Measurements from ENCODE around the gene PICALM.

Gene PICALM

DNA sequence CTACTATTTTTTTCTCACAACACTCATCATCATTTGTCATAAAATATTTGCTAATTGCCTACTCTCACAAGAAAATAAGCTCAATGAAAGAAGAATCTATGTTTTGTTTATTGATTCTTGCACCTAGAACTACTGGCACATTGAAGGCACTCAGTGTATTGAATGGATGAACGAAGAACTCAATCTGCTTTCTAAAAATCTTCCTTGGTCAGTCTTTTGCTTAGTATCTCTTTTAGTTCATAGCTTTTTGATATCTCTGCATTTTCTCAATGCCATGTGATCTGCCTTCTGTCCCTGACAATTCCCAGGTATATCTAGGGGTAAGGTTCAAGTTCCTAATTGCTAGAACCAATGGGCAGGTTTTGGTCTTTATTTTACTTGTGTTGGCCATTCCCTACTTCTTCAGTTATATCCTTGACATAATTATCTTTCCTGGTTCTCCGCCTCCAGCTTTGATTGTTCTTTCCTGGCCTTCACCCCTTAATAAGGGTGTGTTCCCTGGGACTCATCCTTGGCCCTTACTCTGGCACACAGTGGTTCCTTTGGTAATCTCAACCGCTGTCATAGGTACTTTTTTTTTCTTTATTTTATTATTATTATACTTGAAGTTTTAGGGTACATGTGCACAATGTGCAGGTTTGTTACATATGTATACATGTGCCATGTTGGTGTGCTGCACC is 117.3 kb downstream of the PICALM start:
- TF ChIP-seq GATA2 (IDR thresholded peaks at IDR 0.05; ENCODE audit: low read depth, low read length) (no peak), GATA3 (IDR thresholded peaks at IDR 0.05; ENCODE audit: low read depth, low read length) (no peak)

GRCh38 chr11:85951049-85951405 is 117.9 kb downstream of the PICALM start:
- TF ChIP-seq GATA3 (IDR thresholded peaks at IDR 0.05; ENCODE audit: low read depth, low read length) (no peak), GATA2 (IDR thresholded peaks at IDR 0.05; ENCODE audit: low read depth, low read length) (no peak)

DNA sequence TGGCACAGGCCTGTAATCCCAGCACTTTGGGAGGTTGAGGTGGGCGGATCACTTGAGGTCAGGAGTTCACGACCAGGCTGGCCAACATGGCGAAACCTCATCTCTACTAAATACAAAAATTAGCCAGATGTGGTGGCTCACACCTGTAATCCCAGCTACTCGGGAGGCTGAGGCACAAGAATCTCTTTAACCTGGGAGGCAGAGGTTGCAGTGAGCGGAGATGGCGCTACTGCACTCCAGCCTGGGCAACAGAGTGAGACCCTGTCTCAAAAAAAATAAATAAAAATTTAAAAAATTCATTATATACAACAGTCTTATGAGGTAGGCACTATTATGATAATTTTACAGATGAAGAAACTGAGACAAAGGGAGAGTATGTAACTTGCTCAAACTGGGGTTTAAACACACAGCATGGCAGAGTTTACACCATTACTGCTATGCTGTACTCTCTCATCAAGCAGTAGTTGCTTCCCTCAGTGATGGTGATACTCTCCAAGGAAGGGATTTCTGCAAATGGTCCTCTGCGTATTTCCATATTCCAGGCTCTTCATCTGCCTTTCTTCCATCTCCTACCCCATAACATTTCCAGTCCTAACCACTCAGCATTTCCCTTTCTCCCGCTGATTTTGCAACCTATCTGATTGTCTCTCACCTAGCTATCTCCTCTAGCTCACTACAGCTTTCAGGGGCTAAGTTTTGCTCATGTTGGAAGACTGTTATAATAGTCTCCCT is 118.4 kb downstream of the PICALM start:
- TF ChIP-seq GATA3 (IDR thresholded peaks at IDR 0.05; ENCODE audit: low read depth, low read length) = no peak
- no peak for TF ChIP-seq GATA2 (IDR thresholded peaks at IDR 0.05; ENCODE audit: low read depth, low read length)

DNA sequence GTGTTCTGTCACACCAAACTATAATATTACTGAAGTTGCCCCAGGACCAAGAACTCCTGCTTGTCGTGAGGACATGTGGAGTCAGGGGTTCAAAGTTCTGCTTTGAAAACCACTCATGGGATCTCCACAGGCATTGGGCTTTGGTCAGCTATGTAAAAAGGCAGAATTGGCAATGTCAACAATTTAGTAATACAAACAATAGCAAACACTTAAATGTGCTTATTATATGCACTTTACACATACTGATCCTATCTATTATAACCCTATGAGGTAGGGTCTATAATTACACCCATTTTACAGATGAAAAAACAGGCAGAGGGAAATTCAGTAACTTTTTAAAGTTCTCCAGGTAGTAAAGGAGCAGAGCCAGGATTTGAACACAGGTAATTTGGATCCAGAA is 119.1 kb downstream of the PICALM start:
- TF ChIP-seq GATA2 (IDR thresholded peaks at IDR 0.05; ENCODE audit: low read depth, low read length) (no peak), GATA3 (IDR thresholded peaks at IDR 0.05; ENCODE audit: low read depth, low read length) (no peak)

DNA sequence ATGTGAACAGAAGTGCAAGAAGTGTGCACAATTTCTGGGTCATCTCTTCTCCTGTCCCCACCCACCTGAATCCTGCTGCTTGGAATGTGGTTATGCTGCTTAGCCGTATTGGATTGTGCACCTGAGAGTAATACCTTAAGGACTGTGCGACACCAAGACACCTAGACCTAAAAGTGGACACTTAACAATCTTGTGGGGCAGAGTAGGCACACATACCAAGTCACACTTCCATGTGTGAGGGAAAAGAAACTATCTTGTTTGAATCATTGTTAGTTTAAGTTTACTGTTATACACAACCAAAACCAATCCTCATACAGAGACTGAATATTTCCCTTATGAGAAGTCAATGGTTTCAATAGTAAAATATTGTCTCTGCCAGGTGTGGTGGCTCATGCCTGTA is 120.0 kb downstream of the PICALM start:
- TF ChIP-seq GATA3 (IDR thresholded peaks at IDR 0.05; ENCODE audit: low read depth, low read length) (no peak), GATA2 (IDR thresholded peaks at IDR 0.05; ENCODE audit: low read depth, low read length) (no peak)

DNA sequence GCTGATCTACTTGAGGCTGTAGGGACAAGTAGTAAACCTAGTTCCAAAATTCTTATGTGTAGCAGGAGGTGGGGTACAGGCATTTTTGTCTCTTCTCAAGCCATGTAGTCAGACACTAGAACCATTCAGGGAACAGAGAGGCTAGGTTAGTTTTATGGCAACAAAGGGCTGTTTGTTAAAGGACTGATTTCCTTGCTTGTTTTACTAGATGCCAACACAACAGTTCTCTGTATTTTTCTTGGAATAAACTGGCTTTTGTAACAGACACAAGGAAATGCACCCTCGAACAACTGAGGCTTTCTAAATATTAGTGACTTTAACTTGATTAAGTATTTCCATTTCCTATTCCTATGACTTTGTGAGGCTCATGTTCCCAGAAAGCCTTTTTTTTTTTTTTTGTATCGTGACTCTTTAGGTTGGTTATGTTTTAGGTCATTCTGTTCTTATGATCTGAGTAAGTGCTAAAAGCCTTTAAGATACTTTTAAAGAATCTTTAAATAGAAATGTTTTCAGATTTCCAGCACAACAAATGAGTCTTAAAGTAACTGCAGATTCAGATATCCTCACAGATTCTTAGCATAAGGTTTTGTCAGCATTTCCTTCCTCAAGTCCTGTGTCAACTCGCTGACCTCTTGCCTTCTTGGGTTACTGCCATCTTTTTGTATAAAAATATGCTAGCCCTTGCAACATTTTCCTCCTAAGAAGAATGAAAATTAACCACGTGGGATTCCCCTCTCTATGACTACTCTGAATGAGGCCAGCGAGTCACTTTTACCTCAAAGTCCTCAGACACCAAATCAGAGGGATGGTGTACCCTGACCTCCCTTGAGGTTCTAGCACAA is 121.2 kb downstream of the PICALM start:
- TF ChIP-seq GATA2 (IDR thresholded peaks at IDR 0.05; ENCODE audit: low read depth, low read length) (no peak), GATA3 (IDR thresholded peaks at IDR 0.05; ENCODE audit: low read depth, low read length) (no peak)

DNA sequence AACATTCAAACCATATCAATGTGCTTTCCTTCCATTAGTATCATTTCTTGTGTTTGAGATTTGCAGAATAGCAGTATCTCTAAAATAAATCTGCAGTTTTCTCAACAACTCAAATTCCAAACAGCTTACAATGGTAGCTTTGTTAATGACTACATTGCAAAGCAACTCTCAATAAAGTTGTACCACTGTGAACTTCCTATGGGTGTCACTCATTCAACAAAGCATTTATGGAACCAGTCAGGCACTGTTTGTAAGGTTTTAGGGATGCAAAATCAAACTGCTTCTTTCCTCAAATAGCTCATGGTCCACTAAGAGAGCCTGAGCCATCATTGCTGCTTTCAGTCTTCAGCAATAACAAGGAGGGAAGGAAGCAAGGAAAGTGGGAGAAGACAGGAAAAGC is 122.7 kb downstream of the PICALM start:
- TF ChIP-seq GATA3 (IDR thresholded peaks at IDR 0.05; ENCODE audit: low read depth, low read length) = no peak
- no peak for TF ChIP-seq GATA2 (IDR thresholded peaks at IDR 0.05; ENCODE audit: low read depth, low read length)

DNA sequence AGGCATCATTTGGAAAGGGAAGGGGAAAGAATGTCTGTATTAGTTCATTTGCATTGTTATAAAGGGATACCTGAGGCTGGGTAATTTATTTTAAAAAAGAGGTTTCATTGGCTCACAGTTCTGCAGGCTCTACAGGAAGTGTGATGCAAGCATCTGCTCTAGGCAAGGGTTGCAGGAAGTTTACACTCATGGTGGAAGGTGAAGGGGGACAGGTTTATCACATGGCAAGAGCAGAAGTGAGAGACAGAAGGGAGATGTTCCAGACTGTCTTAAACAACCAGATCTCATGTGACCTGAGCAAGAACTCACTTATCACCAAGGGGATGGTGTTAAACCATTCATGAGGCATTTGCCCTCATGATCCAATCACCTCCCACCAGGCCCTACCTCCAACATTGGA is 123.1 kb downstream of the PICALM start:
- TF ChIP-seq GATA3 (IDR thresholded peaks at IDR 0.05; ENCODE audit: low read depth, low read length) (no peak), GATA2 (IDR thresholded peaks at IDR 0.05; ENCODE audit: low read depth, low read length) (no peak)

DNA sequence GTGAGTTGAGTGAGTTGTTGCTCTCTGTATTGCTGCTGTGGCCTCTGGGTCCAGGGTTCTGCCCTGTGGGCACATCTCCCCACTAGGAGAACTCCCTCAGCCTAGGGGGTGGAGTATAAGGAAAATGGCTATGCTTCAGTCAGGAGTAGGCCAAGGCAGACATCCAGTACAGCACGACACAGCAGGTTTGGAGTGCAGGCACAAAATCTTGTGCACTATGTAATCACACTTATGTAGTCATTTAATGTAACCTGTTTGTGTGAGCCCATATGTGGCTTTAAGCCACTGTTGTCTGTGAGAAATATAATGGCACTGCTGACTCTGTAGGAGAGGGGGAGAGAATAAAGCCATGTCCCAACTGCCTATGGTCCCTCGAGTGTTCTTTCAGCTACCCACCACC is 123.6 kb downstream of the PICALM start:
- TF ChIP-seq GATA3 (IDR thresholded peaks at IDR 0.05; ENCODE audit: low read depth, low read length) (no peak), GATA2 (IDR thresholded peaks at IDR 0.05; ENCODE audit: low read depth, low read length) (no peak)

GRCh38 chr11:85941380-85941973 is 127.4 kb downstream of the PICALM start:
- TF ChIP-seq GATA3 (IDR thresholded peaks at IDR 0.05; ENCODE audit: low read depth, low read length) = no peak
- TF ChIP-seq GATA2 (IDR thresholded peaks at IDR 0.05; ENCODE audit: low read depth, low read length) = no peak

- TF ChIP-seq GATA3 (IDR thresholded peaks at IDR 0.05; ENCODE audit: low read depth, low read length) (no peak), GATA2 (IDR thresholded peaks at IDR 0.05; ENCODE audit: low read depth, low read length) (no peak)
Measured at GRCh38 chr11:85939099-85940015, 129.5 kb downstream of the PICALM start.

DNA sequence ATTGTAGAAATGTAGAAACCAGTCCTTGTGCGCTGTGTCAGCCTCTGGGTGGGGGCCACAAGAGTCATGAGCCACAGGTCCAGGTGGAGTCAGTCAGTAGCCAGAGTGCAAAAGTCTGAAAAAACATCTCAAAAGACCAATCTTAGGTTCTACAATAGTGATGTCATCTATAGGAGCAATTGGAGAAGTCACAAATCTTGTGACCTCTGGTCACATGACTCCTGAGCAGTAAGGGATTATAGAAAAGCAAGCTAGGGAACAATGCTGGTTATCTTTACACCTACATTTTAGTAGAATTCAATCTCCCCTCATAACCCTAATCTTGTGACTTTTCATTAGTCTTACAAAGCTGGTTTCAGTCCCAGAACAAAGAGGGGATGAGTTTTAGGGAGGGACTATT is 131.0 kb downstream of the PICALM start:
- TF ChIP-seq GATA3 (IDR thresholded peaks at IDR 0.05; ENCODE audit: low read depth, low read length) = no peak
- TF ChIP-seq GATA2 (IDR thresholded peaks at IDR 0.05; ENCODE audit: low read depth, low read length) = no peak

- no peak for TF ChIP-seq GATA3 (IDR thresholded peaks at IDR 0.05; ENCODE audit: low read depth, low read length)
- TF ChIP-seq GATA2 (IDR thresholded peaks at IDR 0.05; ENCODE audit: low read depth, low read length) = no peak
Measured at GRCh38 chr11:85935751-85936150, 133.1 kb downstream of the PICALM start.

Data from SH-SY5Y (cell line).